Measurements from ENCODE around the gene P2RY4.
A peak's percentile ranks its signal among the peaks of the same experiment; 100 is the strongest.
"Not testable (repeated sequence)": the region's sequence is repeated elsewhere in the genome, so short reads cannot be mapped to it uniquely, and the experiment has no call there.

P2RY4 gene

DNA sequence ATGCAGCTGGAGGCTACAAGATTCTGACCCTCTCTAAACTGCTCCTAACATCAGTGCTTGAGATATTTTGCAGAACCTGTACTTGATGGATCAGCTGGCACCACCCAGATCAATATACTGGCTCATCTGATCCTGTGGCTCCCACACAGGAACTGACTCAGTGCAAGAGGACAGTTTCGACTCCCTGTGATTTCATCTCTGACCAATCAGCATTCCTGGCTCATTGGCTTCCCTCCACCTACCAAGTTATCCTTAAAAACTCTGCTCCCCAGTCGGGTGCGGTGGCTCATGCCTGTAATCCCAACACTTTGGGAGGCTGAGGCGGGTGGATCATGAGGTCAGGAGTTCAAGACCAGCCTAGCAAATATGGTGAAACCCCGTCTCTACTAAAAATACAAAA is 16.4 kb downstream of the P2RY4 start:
- not testable (repeated sequence) for DNase-seq (ENCODE audit: low read depth)

DNA sequence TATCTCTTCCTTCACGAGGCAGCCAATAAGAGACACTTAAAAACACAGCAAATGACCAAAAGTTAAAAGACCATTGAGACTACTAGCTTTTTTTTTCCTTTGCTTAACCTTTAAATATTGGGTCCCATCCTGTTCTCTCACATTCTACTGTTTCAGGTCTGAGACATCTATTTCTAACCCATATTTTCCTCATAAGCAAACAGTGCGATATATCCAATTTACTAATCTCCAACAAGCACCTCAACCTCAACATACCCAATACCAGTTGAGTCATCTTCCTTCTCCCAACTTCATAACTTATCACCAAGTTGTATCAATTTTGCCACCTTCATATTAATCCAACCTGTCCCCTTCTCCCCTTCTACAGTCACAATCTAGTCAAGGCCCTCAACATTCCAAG is 18.5 kb downstream of the P2RY4 start:
- DNase-seq (ENCODE audit: low read depth) = no peak

DNA sequence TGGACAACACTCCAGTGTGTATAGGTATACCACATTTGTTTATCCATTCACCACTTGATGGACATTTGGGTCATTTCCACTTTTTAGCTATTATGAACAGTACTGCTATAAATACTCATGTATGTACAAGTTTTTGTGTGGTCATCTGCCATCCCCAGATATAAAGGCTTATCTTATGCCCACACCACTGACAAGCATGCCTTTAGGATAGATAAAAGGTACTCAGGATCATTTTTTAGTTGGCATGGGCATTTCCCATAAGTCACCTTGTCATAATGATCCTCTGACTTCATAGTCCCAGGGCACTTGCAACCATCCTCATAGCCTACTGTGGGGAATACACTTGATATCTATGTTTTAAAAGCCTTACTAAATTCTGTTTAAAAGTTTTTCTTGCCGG is 19.3 kb downstream of the P2RY4 start:
- no peak for DNase-seq (ENCODE audit: low read depth)

DNA sequence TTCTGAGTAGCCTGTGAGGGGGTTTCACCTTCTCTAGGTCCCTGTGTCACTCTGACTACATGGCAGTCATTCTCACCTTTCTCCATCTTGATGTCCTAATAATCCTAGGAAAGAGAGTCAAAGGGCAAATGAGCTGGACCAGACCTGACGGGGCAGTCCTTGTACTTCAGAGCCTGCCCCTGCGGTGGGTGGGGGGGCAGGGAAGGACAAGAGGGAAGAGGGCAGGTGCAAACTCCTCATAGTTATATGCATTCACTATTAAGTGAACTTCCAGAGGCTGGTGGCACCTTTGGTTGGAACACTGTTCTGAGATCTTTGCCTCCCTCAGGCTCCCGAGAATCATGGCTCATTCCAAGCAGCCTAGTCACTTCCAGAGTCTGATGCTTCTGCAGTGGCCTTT is 25.6 kb downstream of the P2RY4 start, which contains the start of gene AWAT1:
AWAT1 (plus strand) TSS at position 301 of the 400 bp plus-strand sequence; CDS start at position 342, 41 bp downstream.
- no peak for DNase-seq (ENCODE audit: low read depth)

DNA sequence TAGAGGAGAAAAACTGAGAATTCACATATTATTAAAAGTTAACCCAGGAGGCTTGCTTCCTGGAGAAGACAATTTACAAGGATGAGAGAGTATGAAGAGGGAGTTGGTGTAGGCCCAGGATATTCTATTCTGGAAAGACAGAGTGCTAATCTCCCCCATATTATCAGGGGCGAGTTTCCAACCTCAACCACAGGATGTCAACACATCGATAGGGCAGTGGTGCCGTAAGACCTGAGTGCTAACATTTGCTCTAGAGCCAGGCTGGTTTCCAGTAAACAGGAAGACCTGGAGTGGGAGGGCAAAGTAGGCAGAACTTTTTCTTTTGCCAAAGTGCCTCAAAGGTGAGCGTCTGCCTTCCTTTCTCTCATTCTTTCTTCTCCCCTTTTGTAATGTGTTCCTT is 28.3 kb downstream of the P2RY4 start:
- DNase-seq (ENCODE audit: low read depth) = peak; percentile 9

DNA sequence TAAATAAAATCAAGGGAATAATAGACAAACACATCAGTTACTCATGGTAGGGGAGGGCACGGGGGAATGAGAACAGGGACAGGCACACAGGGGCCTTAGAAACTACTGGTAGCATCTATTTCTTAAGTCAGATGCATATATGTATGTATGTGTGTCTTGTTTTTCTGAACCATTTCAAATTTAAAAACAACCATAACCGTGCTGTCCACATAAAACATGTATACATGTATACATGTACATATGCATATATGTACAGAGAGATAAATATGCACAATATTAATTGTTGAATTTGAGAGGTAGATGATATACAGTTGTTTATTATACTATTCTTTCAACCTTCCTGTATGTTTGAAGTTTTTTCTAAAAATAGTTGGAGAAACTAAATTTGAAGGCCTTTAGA is 33.3 kb downstream of the P2RY4 start:
- no peak for DNase-seq (ENCODE audit: low read depth)

DNA sequence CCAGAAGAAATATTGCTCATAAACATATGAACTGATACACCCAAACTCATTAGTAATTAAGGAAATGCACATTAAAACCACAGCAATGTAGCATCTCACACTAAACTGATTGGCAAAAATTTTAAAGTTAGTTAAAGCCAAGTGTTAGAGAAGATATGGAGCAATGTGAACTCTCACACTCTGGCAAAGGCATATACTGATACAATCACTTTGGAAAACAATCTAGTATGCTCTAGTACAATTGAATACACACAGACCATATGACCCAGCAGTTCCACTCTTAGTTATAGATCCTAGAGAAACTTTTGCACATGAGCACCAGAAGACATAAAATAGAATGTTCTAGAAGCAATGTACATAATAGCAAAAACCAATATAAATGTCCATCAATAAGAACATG is 34.0 kb downstream of the P2RY4 start:
- no peak for DNase-seq (ENCODE audit: low read depth)

DNA sequence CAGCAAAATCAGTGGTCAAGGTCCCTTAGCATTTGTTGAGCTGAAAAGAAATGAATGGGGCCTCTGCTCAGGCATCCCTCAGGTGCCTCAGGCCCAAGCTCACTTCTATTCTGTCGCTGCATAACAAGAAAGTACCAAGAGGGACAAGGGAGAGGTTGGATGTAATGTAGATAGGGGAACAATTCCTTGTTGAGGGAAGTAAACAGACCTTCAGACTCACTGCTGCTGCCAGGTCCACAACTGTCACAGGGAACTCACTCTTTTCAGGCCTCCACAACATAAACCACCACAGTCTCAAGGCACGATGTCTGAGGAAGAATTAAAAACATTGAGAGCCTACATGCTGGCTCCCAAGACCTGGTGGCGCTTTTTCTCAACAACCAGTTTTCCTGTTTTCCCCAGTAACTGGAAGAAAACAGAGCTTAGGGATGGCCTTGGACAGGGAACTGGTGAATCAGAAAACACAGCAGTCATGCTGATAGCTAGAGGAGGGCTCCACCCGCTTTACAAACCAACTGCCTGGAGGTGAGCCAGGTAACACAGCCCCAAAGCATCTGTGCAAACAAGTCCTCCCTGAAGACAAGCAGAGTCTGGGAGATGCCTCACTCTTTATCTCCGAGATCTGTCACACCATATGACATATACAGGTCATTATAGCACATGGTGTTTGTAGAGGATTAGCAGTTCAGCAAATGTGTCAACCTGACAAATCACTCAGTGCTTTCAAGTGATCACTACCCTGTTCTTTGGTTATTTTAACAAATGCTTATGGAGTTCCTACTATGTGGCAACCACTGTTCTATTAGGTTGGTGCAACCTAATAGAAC is 39.9 kb downstream of the P2RY4 start:
- DNase-seq (ENCODE audit: low read depth) = no peak

DNA sequence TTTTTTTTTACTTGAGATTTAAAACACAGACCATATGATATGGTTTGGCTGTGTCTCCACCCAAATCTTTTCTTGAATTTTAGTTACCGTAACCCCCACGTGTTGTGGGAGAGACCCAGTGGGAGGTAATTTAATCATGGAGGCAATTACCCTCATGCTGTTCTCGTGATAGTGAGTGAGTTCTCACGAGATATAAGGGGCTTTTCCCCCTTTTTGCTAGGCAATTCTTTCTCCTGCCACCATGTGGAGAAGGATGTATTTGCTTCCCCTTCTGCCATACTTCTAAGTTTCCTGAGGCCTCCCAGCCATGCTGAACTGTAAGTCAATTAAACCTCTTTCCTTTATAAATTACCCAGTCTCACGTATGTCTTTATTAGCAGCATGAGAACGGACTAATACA is 50.4 kb downstream of the P2RY4 start:
- not testable (repeated sequence) for DNase-seq (ENCODE audit: low read depth)

DNA sequence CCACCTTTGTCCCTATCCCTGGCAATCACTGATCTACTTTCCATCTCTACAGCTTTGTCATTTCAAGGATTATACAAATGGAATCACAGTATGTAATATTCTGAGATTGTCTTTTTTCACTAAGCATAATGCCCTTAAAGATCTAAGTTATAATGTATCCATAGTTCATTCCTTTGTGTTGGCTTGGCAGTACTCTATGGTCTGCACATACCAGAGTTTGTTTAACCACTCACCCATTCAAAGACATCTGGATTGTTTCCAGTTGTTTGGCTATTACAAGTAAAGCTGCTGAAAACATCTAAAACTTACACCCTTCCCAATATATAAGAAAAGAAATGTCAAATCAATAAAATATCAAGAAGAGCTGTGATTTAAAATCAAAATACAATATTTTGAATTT is 51.5 kb downstream of the P2RY4 start:
- no peak for DNase-seq (ENCODE audit: low read depth)

Data from CMK (cell line).